Fibroblast of gingiva (primary cell): ENCODE results near the gene DDX1.
"Not testable (repeated sequence)": the region's sequence is repeated elsewhere in the genome, so short reads cannot be mapped to it uniquely, and the experiment has no call there.

Source experiments
- DNase-seq: peaks from one replicate; pipeline ENCODE4 v3.0.0-alpha.2; 2011; ENCODE audit warnings: low read depth

Gene DDX1

GRCh38 chr2:15616850-15617777, 25.4 kb downstream of the DDX1 start:
- no peak for DNase-seq

- no peak for DNase-seq
Observed at GRCh38 chr2:15617778-15618448, 26.2 kb downstream of the DDX1 start.

- DNase-seq = no peak
Observed at GRCh38 chr2:15618449-15618855, 26.8 kb downstream of the DDX1 start.

GRCh38 chr2:15619076-15619475, 27.4 kb downstream of the DDX1 start:
- DNase-seq = no peak

GRCh38 chr2:15619510-15619909, 27.8 kb downstream of the DDX1 start:
- no peak for DNase-seq

- no peak for DNase-seq
Observed at GRCh38 chr2:15619938-15620337, 28.3 kb downstream of the DDX1 start.

- no peak for DNase-seq
Observed at GRCh38 chr2:15620340-15620739, 28.7 kb downstream of the DDX1 start.

- no peak for DNase-seq
Observed at GRCh38 chr2:15620857-15621471, 29.3 kb downstream of the DDX1 start.

GRCh38 chr2:15621472-15621870, 29.8 kb downstream of the DDX1 start:
- not testable (repeated sequence) for DNase-seq

GRCh38 chr2:15622214-15622613, 30.5 kb downstream of the DDX1 start:
- no peak for DNase-seq

- DNase-seq = no peak
Observed at GRCh38 chr2:15622614-15623480, 31.2 kb downstream of the DDX1 start.

GRCh38 chr2:15623481-15623796, 31.8 kb downstream of the DDX1 start:
- DNase-seq = no peak

- no peak for DNase-seq
Observed at GRCh38 chr2:15623898-15624541, 32.4 kb downstream of the DDX1 start.

- DNase-seq = no peak
Observed at GRCh38 chr2:15624903-15625302, 33.2 kb downstream of the DDX1 start.

GRCh38 chr2:15625344-15626036, 33.8 kb downstream of the DDX1 start:
- no peak for DNase-seq

GRCh38 chr2:15626126-15626525, 34.5 kb downstream of the DDX1 start:
- no peak for DNase-seq

GRCh38 chr2:15626967-15627366, 35.3 kb downstream of the DDX1 start:
- no peak for DNase-seq

GRCh38 chr2:15627817-15628684, 36.4 kb downstream of the DDX1 start:
- no peak for DNase-seq

- DNase-seq = no peak
Observed at GRCh38 chr2:15628899-15629855, 37.5 kb downstream of the DDX1 start.
